K562 (cell line): ENCODE data around the gene PRODH. TPM values are rescaled to one million over a fixed set of nuclear protein-coding genes. Genes with fewer than 3 reads are reported as not detected.
"Not testable (repeated sequence)": the region's sequence is repeated elsewhere in the genome, so short reads cannot be mapped to it uniquely, and the experiment has no call there.

Experiments used
- ATAC-seq: fragments of 200-7000 bp; cut with Tn5 transposase; 3 replicates; pipeline ENCODE4 v1.9.1; 2020; ENCODE audit warnings: moderate library complexity
- BruUV-seq: library from RNA; stranded (reverse); fragments of 400-500 nt; replicated peaks from 2 replicates; lab custom pipeline; 2021; lab: Mats Ljungman, UMichigan
- CTCF ChIA-PET: fragments of 300-600 bp; formaldehyde crosslinking; extraction: SDS; loops from one replicate; lab custom pipeline; 2021; ENCODE audit warnings: low intra/inter-chr PET ratio; lab: Yijun Ruan, JAX
- POLR2A ChIA-PET: fragments of 300-600, 350-650 bp; sonication (Branson Sonifier 250); formaldehyde crosslinking; extraction: SDS; loops from one replicate; lab custom pipeline; 2021; ENCODE audit warnings: antibody characterized with exemption, inconsistent platforms; lab: Yijun Ruan, JAX
- DNase-seq, 4 experiments: peaks; one replicate each; pipeline versions ENCODE4 v3.0.0 to v3.0.0-alpha.2; 2011 to 2018; ENCODE audit warnings: low spot score in 3 of 4, mixed read lengths in 3 of 4; ENCODE audit errors: extremely low read depth in 1 of 4
- FAIRE-seq: peaks from 2 replicates; lab custom pipeline; 2011; peaks lifted over from hg19 to GRCh38; lab: Jason Lieb, UNC
- H2AFZ ChIP-seq: 2 replicates; pipeline ENCODE4 v1.6.0; 2011; ENCODE audit warnings: low read depth, low read length, control low read depth, inconsistent platforms
- H3K27ac ChIP-seq: fragments of 200-600 bp; 3 replicates; pipeline ENCODE4 v1.8.0; 2011; ENCODE audit warnings: low read depth, mild to moderate bottlenecking, control low read depth, inconsistent platforms, low read length, moderate library complexity, mixed read lengths; ENCODE audit errors: extremely low read depth
- H3K27me3 ChIP-seq, 2 experiments: fragments of 300-600 bp in 1 of 2; 2 replicates in 1 of 2; 3 replicates in 1 of 2; pipeline versions ENCODE4 v1.6.0 to v1.8.0; 2011; ENCODE audit warnings: inconsistent platforms in 2 of 2, low read length in 2 of 2, mild to moderate bottlenecking in 1 of 2, mixed read lengths in 1 of 2, moderate library complexity in 1 of 2; ENCODE audit not compliant: control insufficient read depth in 2 of 2, insufficient read depth in 2 of 2
- H3K36me3 ChIP-seq: fragments of 300-600 bp; 3 replicates; pipeline ENCODE4 v1.8.0; 2011; ENCODE audit warnings: mild to moderate bottlenecking, low read length, inconsistent platforms; ENCODE audit not compliant: control insufficient read depth, insufficient read depth
- H3K4me1 ChIP-seq, 2 experiments: fragments of 200-600 bp in 1 of 2; replicated peaks in 1 of 2; 2 replicates in 1 of 2; 3 replicates in 1 of 2; pipeline versions ENCODE4 v1.5.1 to v1.8.0; 2011; ENCODE audit warnings: inconsistent platforms in 2 of 2, low read length in 2 of 2, mild to moderate bottlenecking in 1 of 2, mixed read lengths in 1 of 2, moderate library complexity in 1 of 2; ENCODE audit not compliant: control insufficient read depth in 2 of 2, insufficient read depth in 2 of 2
- H3K4me2 ChIP-seq: 2 replicates; pipeline ENCODE4 v1.6.1; 2011; ENCODE audit warnings: low read length, control low read depth, inconsistent platforms, mixed read lengths; ENCODE audit not compliant: insufficient read depth
- H3K4me3 ChIP-seq: fragments of 200-600 bp; sonication (generic), shearing (Covaris generic); 2 replicates; pipeline ENCODE4 v1.5.1; 2016; ENCODE audit warnings: control low read depth, inconsistent platforms
- H3K79me2 ChIP-seq: fragments of 200-600 bp; 3 replicates; pipeline ENCODE4 v1.8.0; 2011; ENCODE audit warnings: low read length, inconsistent platforms; ENCODE audit not compliant: control insufficient read depth, insufficient read depth
- H3K9ac ChIP-seq, 2 experiments: 2 replicates each; pipeline versions ENCODE4 v1.6.0 to v1.6.1; 2011; ENCODE audit warnings: low read depth in 2 of 2, low read length in 2 of 2, control low read depth in 1 of 2, inconsistent platforms in 1 of 2, mild to moderate bottlenecking in 1 of 2, mixed read lengths in 1 of 2; ENCODE audit not compliant: insufficient read depth in 1 of 2
- H3K9me1 ChIP-seq: one replicate; pipeline ENCODE4 v1.6.0; 2011; ENCODE audit warnings: inconsistent platforms, mild to moderate bottlenecking, low read length, moderate library complexity; ENCODE audit not compliant: control insufficient read depth, insufficient read depth
- H3K9me3 ChIP-seq: replicated peaks from 2 replicates; pipeline ENCODE4 v1.5.1; 2011; ENCODE audit warnings: low read depth, low read length, inconsistent platforms; ENCODE audit not compliant: control insufficient read depth, insufficient read depth
- H4K20me1 ChIP-seq: replicated peaks from 2 replicates; pipeline ENCODE4 v1.6.1; 2011; ENCODE audit warnings: low read length, inconsistent platforms, mixed read lengths; ENCODE audit not compliant: control insufficient read depth, insufficient read depth
- SIX5 ChIP-seq, 2 experiments: IDR thresholded peaks; 2 replicates each; pipeline ENCODE4 v1.6.1; 2011; ENCODE audit warnings: low read length in 2 of 2, borderline replicate concordance in 1 of 2, low read depth in 1 of 2, mild to moderate bottlenecking in 1 of 2, moderate library complexity in 1 of 2; ENCODE audit not compliant: insufficient read depth in 1 of 2
- ZFP36 ChIP-seq: fragments of 150-350 bp; IDR thresholded peaks from 2 replicates; pipeline ENCODE4 v1.6.1; 2018; ENCODE audit warnings: low read length, low read depth; ENCODE audit not compliant: partially characterized antibody
- WGBS: fragments of 100-300 bp; shearing (Covaris generic); methylation state at CpG from one replicate; pipeline ENCODE4 v1.1.6; 2016; ENCODE audit warnings: low coverage, mixed read lengths; ENCODE audit not compliant: insufficient coverage; ENCODE audit errors: missing lambda C conversion rate; 5-methylcytosine and 5-hydroxymethylcytosine counted together
- in situ Hi-C: fragments of 300-500 bp; cut with MboI; formaldehyde crosslinking; loops from 4 replicates; pipeline ENCODE4 v1.15.0; 2018; ENCODE audit warnings: inconsistent platforms, mixed read lengths
- intact Hi-C: fragments of 100-400 bp; cut with micrococcal nuclease; formaldehyde crosslinking; loops from 2 replicates; pipeline ENCODE4 v1.14.2; 2022
- polyA plus RNA-seq, 8 experiments: library from polyadenylated mRNA; depleted of rRNA in 4 of 8; stranded (reverse) in 5 of 8; unstranded in 3 of 8; fragments of >200 nt; fragmentation: Nextera tagmentation in 2 of 8; fragmentation: Illumina TruSeq in 1 of 8; extraction: Ambion mirVana in 2 of 8; extraction: Trizol in 1 of 8; gene quantifications; 2 replicates each; pipeline versions ENCODE4 v1.2.1 to v1.2.3, GENCODE V29; 2011 to 2014; ENCODE audit warnings: inconsistent platforms in 1 of 8, missing spikeins in 1 of 8
- total RNA-seq, 7 experiments: library from RNA; depleted of rRNA in 6 of 7; stranded (reverse); fragments of >200 nt in 6 of 7; fragmentation: Illumina TruSeq in 2 of 7; extraction: Trizol in 2 of 7; gene quantifications; 2 replicates each; pipeline versions ENCODE4 v1.2.1 to v1.2.3, GENCODE V29; 2011 to 2021; ENCODE audit warnings: low replicate concordance in 1 of 7

Gene PRODH
- total and polyA plus RNA-seq, 9 of the 15 experiments (the other 6 are each of a cell fraction or from before 2014, with no cell fraction given), result 0.07 to 0.11 TPM; not detected in 7

- TF ChIP-seq SIX5 (IDR thresholded peaks at IDR 0.05; ENCODE audit: borderline replicate concordance in 1 of 2, insufficient read depth in 1 of 2, low read depth in 1 of 2, low read length in 2 of 2), result no peak
Measured at GRCh38 chr22:18962308-18962635, 26.2 kb upstream of the PRODH start (continued).

GRCh38 chr22:18961632-18962307 lies 25.7 kb upstream of the PRODH start:
- peak; percentile 58 for TF ChIP-seq ZFP36
- DNase-seq, BruUV-seq, H3K79me2 ChIP-seq, H3K9me3 ChIP-seq, FAIRE-seq, in situ Hi-C loops, H3K4me3 ChIP-seq, intact Hi-C loops, POLR2A ChIA-PET, H3K9ac ChIP-seq, H3K36me3 ChIP-seq, H3K27ac ChIP-seq, H3K4me2 ChIP-seq, H2AFZ ChIP-seq, ATAC-seq, H3K9me1 ChIP-seq, CTCF ChIA-PET: not testable (repeated sequence)
- under 1% methylated on average over 8 of the region's 8 CpGs for WGBS
- Histone ChIP-seq H3K4me1 (peaks cover 0 to 13% of the 10 kb centered on the region in 2 experiments; a peak in 2 of 5 replicates), H3K27me3 (peaks cover 5 to 39% of the 10 kb centered on the region in 2 experiments; a peak in 4 of 5 replicates), H4K20me1 (peaks cover 18% of the 10 kb centered on the region)

GRCh38 chr22:18961201-18961600 lies 25.1 kb upstream of the PRODH start:
- FAIRE-seq, H2AFZ ChIP-seq, BruUV-seq, H3K9me1 ChIP-seq, H3K79me2 ChIP-seq, H3K4me3 ChIP-seq, DNase-seq, H3K4me2 ChIP-seq, H3K9ac ChIP-seq, ATAC-seq, H3K27ac ChIP-seq, H3K36me3 ChIP-seq, intact Hi-C loops, H3K9me3 ChIP-seq, POLR2A ChIA-PET, in situ Hi-C loops, CTCF ChIA-PET: not testable (repeated sequence)
- Histone ChIP-seq H3K27me3 (peaks cover 4 to 33% of the 10 kb centered on the region in 2 experiments; a peak in 3 of 5 replicates), H4K20me1 (peaks cover 12% of the 10 kb centered on the region), H3K4me1 (peaks cover 0 to 12% of the 10 kb centered on the region in 2 experiments; a peak in 2 of 5 replicates)
- 0% methylated on average over 6 of the region's 7 CpGs for WGBS

GRCh38 chr22:18960166-18960820 lies 24.2 kb upstream of the PRODH start:
- H3K27ac ChIP-seq, in situ Hi-C loops, DNase-seq, H2AFZ ChIP-seq, H4K20me1 ChIP-seq, BruUV-seq, H3K79me2 ChIP-seq, intact Hi-C loops, H3K4me2 ChIP-seq, POLR2A ChIA-PET, H3K9me1 ChIP-seq, ATAC-seq, H3K36me3 ChIP-seq, CTCF ChIA-PET, FAIRE-seq, H3K9me3 ChIP-seq, H3K9ac ChIP-seq, H3K4me3 ChIP-seq: not testable (repeated sequence)
- Histone ChIP-seq H3K27me3 (peaks cover 4 to 36% of the 10 kb centered on the region in 2 experiments; a peak in 3 of 5 replicates), H3K4me1 (peaks cover 0 to 12% of the 10 kb centered on the region in 2 experiments; a peak in 2 of 5 replicates)
- WGBS, result 5% methylated on average over 9 of the region's 11 CpGs
